Keratinocyte (primary cell): ENCODE data around the gene UNKL. TPM values are rescaled to one million over a fixed set of nuclear protein-coding genes. Genes with fewer than 3 reads are reported as not detected.

Experiments
- DNase-seq: peaks from one replicate; pipeline ENCODE4 v3.0.0-alpha.2; 2011; ENCODE audit warnings: low read depth, missing footprints, low spot score
- FAIRE-seq: peaks from 2 replicates; lab custom pipeline; 2011; peaks lifted over from hg19 to GRCh38; lab: Jason Lieb, UNC
- H2AFZ ChIP-seq: 2 replicates; pipeline ENCODE4 v1.6.0; 2012; ENCODE audit warnings: low read length, control low read depth, inconsistent platforms; ENCODE audit not compliant: control insufficient read depth
- H3K27ac ChIP-seq: 2 replicates; pipeline ENCODE4 v1.5.1; 2011; ENCODE audit warnings: low read length; ENCODE audit not compliant: control insufficient read depth, insufficient read depth
- H3K27me3 ChIP-seq: 3 replicates; pipeline ENCODE4 v1.6.0; 2011; ENCODE audit warnings: low read length; ENCODE audit not compliant: control insufficient read depth, insufficient read depth; ENCODE audit errors: extremely low read depth
- H3K36me3 ChIP-seq, 2 experiments: 2 replicates in 1 of 2; 3 replicates in 1 of 2; pipeline ENCODE4 v1.5.1; 2011; ENCODE audit warnings: low read length in 2 of 2, mild to moderate bottlenecking in 1 of 2; ENCODE audit not compliant: control insufficient read depth in 2 of 2, insufficient read depth in 2 of 2; ENCODE audit errors: extremely low read depth in 1 of 2
- H3K4me1 ChIP-seq: 3 replicates; pipeline ENCODE4 v1.5.1; 2011; ENCODE audit warnings: low read length; ENCODE audit not compliant: control insufficient read depth, insufficient read depth; ENCODE audit errors: extremely low read depth
- H3K4me2 ChIP-seq: 3 replicates; pipeline ENCODE4 v1.6.0; 2011; ENCODE audit warnings: low read depth, low read length; ENCODE audit not compliant: control insufficient read depth, insufficient read depth; ENCODE audit errors: extremely low read depth
- H3K4me3 ChIP-seq, 3 experiments: fragments of 200-600 bp in 1 of 3; sonication (generic) in 1 of 3; 2 replicates in 2 of 3; 3 replicates in 1 of 3; pipeline ENCODE4 v1.5.1; 2011 to 2016; ENCODE audit warnings: low read length in 3 of 3, mild to moderate bottlenecking in 3 of 3, control low read depth in 2 of 3, inconsistent platforms in 1 of 3, low read depth in 1 of 3, mixed read lengths in 1 of 3, mixed run types in 1 of 3, moderate library complexity in 1 of 3; ENCODE audit not compliant: control insufficient read depth in 2 of 3, insufficient read depth in 2 of 3; ENCODE audit errors: extremely low read depth in 1 of 3
- H3K79me2 ChIP-seq: 2 replicates; pipeline ENCODE4 v1.6.0; 2012; ENCODE audit warnings: low read length; ENCODE audit not compliant: control insufficient read depth, insufficient read depth
- H3K9ac ChIP-seq: 3 replicates; pipeline ENCODE4 v1.6.0; 2011; ENCODE audit warnings: low read length; ENCODE audit not compliant: control insufficient read depth, insufficient read depth; ENCODE audit errors: extremely low read depth
- H3K9me1 ChIP-seq: 3 replicates; pipeline ENCODE4 v1.6.0; 2011; ENCODE audit warnings: low read length; ENCODE audit not compliant: control insufficient read depth, insufficient read depth; ENCODE audit errors: extremely low read depth
- H3K9me3 ChIP-seq: 2 replicates; pipeline ENCODE4 v1.5.1; 2012; ENCODE audit warnings: low read depth, low read length; ENCODE audit not compliant: control insufficient read depth
- H4K20me1 ChIP-seq: 3 replicates; pipeline ENCODE4 v1.6.0; 2011; ENCODE audit warnings: low read length; ENCODE audit not compliant: control insufficient read depth, insufficient read depth; ENCODE audit errors: extremely low read depth
- EZH2 ChIP-seq: IDR thresholded peaks from one replicate; pipeline ENCODE4 v1.6.1; 2012; ENCODE audit warnings: inconsistent platforms, mild to moderate bottlenecking, low read length, moderate library complexity
- dilution Hi-C: fragments of 300-500 bp; cut with MboI; formaldehyde crosslinking; loops from one replicate; pipeline ENCODE4 v1.7.0; 2020; ENCODE audit warnings: low sequenced_read_pairs; ENCODE audit not compliant: extremely low pct_ligation_motif_present
- polyA plus RNA-seq, 5 experiments: library from polyadenylated mRNA; depleted of rRNA in 3 of 5; stranded (reverse) in 3 of 5; stranded (forward) in 1 of 5; unstranded in 1 of 5; fragments of >200 nt; gene quantifications; 1 replicate in 1 of 5; 2 replicates in 3 of 5; 3 replicates in 1 of 5; pipeline versions ENCODE4 v1.2.1 to v1.2.3, GENCODE V29; 2011 to 2012; ENCODE audit warnings: missing spikeins in 2 of 5, low read depth in 1 of 5, low replicate concordance in 1 of 5
- TF ChIP-seq, protein P1 (sequence below), 3 experiments: IDR thresholded peaks in 1 of 3; conservative IDR thresholded peaks in 1 of 3; optimal IDR thresholded peaks in 1 of 3; 2 replicates in 2 of 3; 3 replicates in 1 of 3; pipeline versions ENCODE3 to v1.5.1; 2011; ENCODE audit warnings: low read length in 3 of 3, mild to moderate bottlenecking in 3 of 3, moderate library complexity in 2 of 3, control low read depth in 1 of 3, inconsistent platforms in 1 of 3; ENCODE audit not compliant: insufficient read depth in 2 of 3; ENCODE audit errors: extremely low read depth in 1 of 3

UNKL gene
- polyA plus RNA-seq, 1 donor (not counting 4 experiments of a cell fraction or from before 2014, with no cell fraction given), result 2.3 TPM

DNA sequence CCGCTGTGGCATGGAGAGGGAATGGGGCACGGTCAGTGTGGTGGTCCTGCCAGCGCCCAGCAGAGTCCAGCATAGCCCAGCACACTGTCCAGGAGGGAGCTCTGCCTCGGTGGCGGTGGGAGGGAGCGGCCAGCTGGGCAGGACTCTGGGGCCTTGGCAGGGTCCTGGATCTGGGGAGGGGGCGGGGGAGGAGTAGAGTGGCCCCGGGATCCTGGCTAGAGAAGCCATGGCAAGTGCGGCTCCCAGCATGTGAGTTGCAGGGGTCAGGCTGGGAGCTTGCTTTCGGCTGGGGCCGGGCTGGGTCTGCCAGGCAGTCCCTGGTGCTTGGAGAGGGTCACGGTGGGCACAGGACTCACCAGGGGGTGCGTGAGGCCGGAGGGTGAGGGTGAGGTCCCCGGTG is 58.9 kb downstream of the UNKL start:
- dilution Hi-C loops, result no loop called here
- Histone ChIP-seq H3K4me1 (peaks cover 14% of the 10 kb centered on the region), H3K4me3 (no peak overlapping the region), H3K36me3 (peaks cover 0 to 1% of the 10 kb centered on the region in 2 experiments), H3K79me2 (peaks cover 65% of the 10 kb centered on the region), H4K20me1 (no peaks in the 10 kb centered on the region), H3K4me2 (no peak overlapping the region), H3K27ac (no peak overlapping the region), H3K27me3 (no peaks in the 10 kb centered on the region), H2AFZ (no peak overlapping the region), H3K9me3 (no peaks in the 10 kb centered on the region), H3K9me1 (peaks cover 4% of the 10 kb centered on the region), H3K9ac (no peak overlapping the region)
- DNase-seq (no peak), FAIRE-seq (no peak)
- no peak for TF ChIP-seq EZH2
- TF ChIP-seq, protein P1, sequence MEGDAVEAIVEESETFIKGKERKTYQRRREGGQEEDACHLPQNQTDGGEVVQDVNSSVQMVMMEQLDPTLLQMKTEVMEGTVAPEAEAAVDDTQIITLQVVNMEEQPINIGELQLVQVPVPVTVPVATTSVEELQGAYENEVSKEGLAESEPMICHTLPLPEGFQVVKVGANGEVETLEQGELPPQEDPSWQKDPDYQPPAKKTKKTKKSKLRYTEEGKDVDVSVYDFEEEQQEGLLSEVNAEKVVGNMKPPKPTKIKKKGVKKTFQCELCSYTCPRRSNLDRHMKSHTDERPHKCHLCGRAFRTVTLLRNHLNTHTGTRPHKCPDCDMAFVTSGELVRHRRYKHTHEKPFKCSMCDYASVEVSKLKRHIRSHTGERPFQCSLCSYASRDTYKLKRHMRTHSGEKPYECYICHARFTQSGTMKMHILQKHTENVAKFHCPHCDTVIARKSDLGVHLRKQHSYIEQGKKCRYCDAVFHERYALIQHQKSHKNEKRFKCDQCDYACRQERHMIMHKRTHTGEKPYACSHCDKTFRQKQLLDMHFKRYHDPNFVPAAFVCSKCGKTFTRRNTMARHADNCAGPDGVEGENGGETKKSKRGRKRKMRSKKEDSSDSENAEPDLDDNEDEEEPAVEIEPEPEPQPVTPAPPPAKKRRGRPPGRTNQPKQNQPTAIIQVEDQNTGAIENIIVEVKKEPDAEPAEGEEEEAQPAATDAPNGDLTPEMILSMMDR (optimal IDR thresholded peaks at IDR 0.05 in 1 of 3, IDR thresholded peaks at IDR 0.05 in 1 of 3, conservative IDR thresholded peaks at IDR 0.05 in 1 of 3; ENCODE audit: extremely low read depth in 1 of 3, insufficient read depth in 2 of 3, low read length in 3 of 3), result no peak

DNA sequence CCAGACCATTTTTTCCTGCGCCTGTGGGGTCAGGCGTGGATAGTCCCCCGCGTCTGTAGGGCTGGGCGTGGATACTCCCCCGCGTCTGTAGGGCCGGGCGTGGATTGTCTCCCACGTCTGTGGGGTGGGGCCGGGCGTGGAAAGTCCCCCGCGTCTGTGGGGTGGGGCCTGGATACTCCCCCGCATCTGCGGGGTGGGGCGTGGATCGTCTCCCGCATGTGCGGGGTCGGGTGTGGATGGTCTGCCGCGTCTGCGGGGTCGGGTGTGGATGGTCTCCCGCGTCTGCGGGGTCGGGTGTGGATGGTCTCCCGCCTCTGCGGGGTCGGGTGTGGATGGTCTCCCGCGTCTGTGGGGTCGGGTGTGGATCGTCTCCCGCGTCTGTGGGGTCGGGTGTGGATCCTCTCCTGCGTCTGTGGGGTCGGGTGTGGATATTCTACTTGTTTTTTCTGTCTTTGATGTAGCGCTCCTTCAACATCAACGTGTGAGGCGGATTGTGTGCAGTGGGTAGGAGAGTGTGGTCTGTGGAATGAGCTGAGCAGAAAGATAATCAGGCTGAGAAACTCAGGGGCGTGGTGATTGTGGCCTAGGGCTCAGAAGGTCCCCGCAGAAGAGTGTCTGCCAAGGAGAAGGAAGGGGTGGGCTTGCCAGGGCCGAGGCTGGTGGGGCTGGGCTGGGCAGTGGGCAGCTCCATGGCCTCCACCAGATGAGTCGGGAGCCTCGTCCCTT is 59.5 kb downstream of the UNKL start:
- H2AFZ ChIP-seq, result no peak overlapping the region
- DNase-seq (no peak), FAIRE-seq (no peak)
- dilution Hi-C loops, result no loop called here
- no peak overlapping the region for H3K4me2 ChIP-seq
- H3K9ac ChIP-seq, result no peak overlapping the region
- H3K79me2 ChIP-seq, result peaks cover 69% of the 10 kb centered on the region
- H3K9me3 ChIP-seq, result no peaks in the 10 kb centered on the region
- no peaks in the 10 kb centered on the region for H3K27me3 ChIP-seq
- H3K4me1 ChIP-seq, result peaks cover 18% of the 10 kb centered on the region
- H3K27ac ChIP-seq, result no peak overlapping the region
- H3K36me3 ChIP-seq, result peaks cover 3 to 4% of the 10 kb centered on the region in 2 experiments
- no peak overlapping the region for H3K4me3 ChIP-seq
- TF ChIP-seq, protein P1 (optimal IDR thresholded peaks at IDR 0.05 in 1 of 3, IDR thresholded peaks at IDR 0.05 in 1 of 3, conservative IDR thresholded peaks at IDR 0.05 in 1 of 3; ENCODE audit: extremely low read depth in 1 of 3, insufficient read depth in 2 of 3, low read length in 3 of 3), result no peak
- no peak for TF ChIP-seq EZH2
- peaks cover 4% of the 10 kb centered on the region for H3K9me1 ChIP-seq
- no peaks in the 10 kb centered on the region for H4K20me1 ChIP-seq
